Measurements from ENCODE around the gene SRCIN1. TPM values are rescaled to one million over a fixed set of nuclear protein-coding genes. Genes with fewer than 3 reads are reported as not detected.

The SRCIN1 gene
- total and polyA plus RNA-seq, 7 donors: 0.04 to 0.39 (median 0.16) TPM; not detected in 1

GRCh38 chr17:38608648-38609047 is 2.9 kb upstream of the SRCIN1 start:
- DNase-seq (peak in 1 of 2 donors; percentile 18), ATAC-seq (no peak)
- Histone ChIP-seq H3K9me3 (peaks cover 4% of the 10 kb centered on the region), H3K36me3 (ENCODE audit: insufficient read depth in 1 of 2, low read depth in 1 of 2) (no peaks in the 10 kb centered on the region), H3K4me3 (no peak overlapping the region), H3K27ac (no peak overlapping the region), H3K4me1 (peaks cover 9% of the 10 kb centered on the region), H3K27me3 (ENCODE audit: insufficient read depth in 3 of 3, low read length in 2 of 3) (peaks cover 0 to 56% (median 10%) of the 10 kb centered on the region in 3 donors)
- no peak for TF ChIP-seq CTCF (IDR thresholded peaks at IDR 0.05)
- WGBS, 3 donors: 83 to 93% (median 91%) methylated on average over 4 of the region's 4 CpGs
- intact Hi-C loops (cut with DNase I): no loop called here

- intact Hi-C loops (cut with DNase I): no loop called here
- DNase-seq (peak; percentile 33 to 44), ATAC-seq (peak in 2 of 4 donors; percentile 30 to 39)
- H3K4me1 ChIP-seq: peaks cover 9% of the 10 kb centered on the region
- WGBS, 3 donors: 5 to 10% (median 6%) methylated on average over 28 to 30 of the region's 30 CpGs
- peak overlapping the region; percentile 64 for H3K4me3 ChIP-seq
- no peak overlapping the region for H3K27ac ChIP-seq
- H3K27me3 ChIP-seq (ENCODE audit: insufficient read depth in 3 of 3, low read length in 2 of 3): peaks cover 0 to 65% (median 14%) of the 10 kb centered on the region in 3 donors
- H3K36me3 ChIP-seq (ENCODE audit: insufficient read depth in 1 of 2, low read depth in 1 of 2): no peaks in the 10 kb centered on the region
- no peak for TF ChIP-seq CTCF (IDR thresholded peaks at IDR 0.05)
- H3K9me3 ChIP-seq: peaks cover under 1% of the 10 kb centered on the region
These were observed 1.2 kb upstream of the SRCIN1 start for GRCh38 chr17:38606646-38607611.

- peak overlapping the region; percentile 64 for H3K4me3 ChIP-seq
- no peak overlapping the region for H3K27ac ChIP-seq
- H3K27me3 ChIP-seq (ENCODE audit: insufficient read depth in 3 of 3, low read length in 2 of 3): peaks cover 0 to 74% (median 18%) of the 10 kb centered on the region in 3 donors
- no peak for TF ChIP-seq CTCF (IDR thresholded peaks at IDR 0.05)
- no peaks in the 10 kb centered on the region for H3K9me3 ChIP-seq
- no peaks in the 10 kb centered on the region for H3K36me3 ChIP-seq (ENCODE audit: insufficient read depth in 1 of 2, low read depth in 1 of 2)
- H3K4me1 ChIP-seq: peaks cover 9% of the 10 kb centered on the region
- no peak for DNase-seq
- ATAC-seq: no peak
- intact Hi-C loops (cut with DNase I): no loop called here
- 0 to 2% (median 1%) methylated on average over 11 to 43 of the region's 44 CpGs for WGBS, 3 donors
These were observed 326 bp downstream of the SRCIN1 start for GRCh38 chr17:38605411-38605840.

- no peak for TF ChIP-seq CTCF (IDR thresholded peaks at IDR 0.05)
- ATAC-seq: peak in 1 of 4 donors; percentile 23
- no peak overlapping the region for H3K4me3 ChIP-seq
- H3K27me3 ChIP-seq (ENCODE audit: insufficient read depth in 3 of 3, low read length in 2 of 3): peaks cover 0 to 81% (median 18%) of the 10 kb centered on the region in 3 donors
- intact Hi-C loops (cut with DNase I): no loop called here
- WGBS, 3 donors: 14 to 20% (median 15%) methylated on average over 25 to 38 of the region's 38 CpGs
- DNase-seq: peak in 1 of 2 donors; percentile 48
- H3K4me1 ChIP-seq: peaks cover 9% of the 10 kb centered on the region
- no peaks in the 10 kb centered on the region for H3K36me3 ChIP-seq (ENCODE audit: insufficient read depth in 1 of 2, low read depth in 1 of 2)
- no peak overlapping the region for H3K27ac ChIP-seq
- H3K9me3 ChIP-seq: no peaks in the 10 kb centered on the region
These were observed 1.0 kb downstream of the SRCIN1 start for GRCh38 chr17:38604479-38605403.

Measured in psoas muscle (tissue), 8 donors.